ENCODE measurements around the gene GPR32.
"Not testable (repeated sequence)": the region's sequence is repeated elsewhere in the genome, so short reads cannot be mapped to it uniquely, and the experiment has no call there.

GPR32 gene

DNA sequence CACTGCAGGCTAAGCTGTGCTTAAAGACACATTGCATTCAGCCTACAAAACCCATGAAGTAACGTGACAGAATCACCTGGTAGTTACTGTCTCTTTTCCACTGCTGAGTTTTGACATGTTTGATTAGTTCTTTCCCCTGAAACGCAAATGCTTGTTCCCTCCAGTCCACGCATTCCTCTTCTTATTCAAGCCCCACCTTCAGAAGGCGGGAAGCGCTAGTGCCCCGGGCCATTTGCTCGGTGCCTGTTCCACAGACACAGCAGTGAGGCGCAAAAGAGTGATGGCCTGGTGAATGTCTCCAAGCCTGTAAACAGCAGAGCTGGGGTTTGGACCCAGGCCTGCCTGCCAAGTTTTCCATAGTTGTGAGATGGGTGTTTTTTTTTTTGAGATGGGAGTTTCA, 30.8 kb downstream of the GPR32 start:
- no peak for DNase-seq (ENCODE audit: low read depth in 2 of 2)

DNA sequence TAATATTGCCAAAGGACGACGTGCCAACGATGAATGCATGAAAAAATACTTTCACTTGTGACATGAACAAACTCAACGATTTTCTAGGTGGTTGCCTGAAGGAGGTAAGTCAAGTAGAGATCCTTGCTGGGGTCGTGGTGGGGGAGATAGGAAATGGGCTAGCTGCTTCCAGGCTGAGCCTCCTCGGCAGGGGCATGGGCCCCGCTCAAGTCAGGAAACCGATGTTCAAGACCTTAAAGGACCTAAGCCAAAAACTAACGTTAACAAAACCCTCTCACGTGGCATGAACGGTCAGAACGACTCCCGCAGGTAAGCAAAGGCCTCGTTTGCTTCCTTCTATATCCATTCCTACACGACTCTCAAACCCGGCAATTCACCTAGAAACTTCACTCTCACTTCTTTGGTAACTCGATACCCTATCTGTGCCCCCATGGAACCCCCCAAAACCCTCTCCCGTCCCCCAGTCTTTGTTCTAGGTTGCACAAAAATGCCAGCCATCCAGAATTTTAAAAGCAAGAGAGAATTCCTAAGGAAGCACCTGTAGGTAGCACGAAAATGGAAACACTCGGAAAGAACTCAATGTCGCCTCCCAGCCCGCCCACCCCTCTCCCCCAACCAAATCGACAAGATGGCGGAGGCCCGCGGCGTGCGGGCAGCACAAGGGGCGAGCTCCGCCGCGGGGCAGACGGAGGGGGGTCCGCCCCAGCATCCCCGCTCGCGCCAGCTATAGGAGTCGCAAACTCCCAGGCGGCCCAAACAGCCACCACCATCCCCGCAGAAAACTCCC, 33.6 kb downstream of the GPR32 start:
- no peak for DNase-seq (ENCODE audit: low read depth in 2 of 2)

DNA sequence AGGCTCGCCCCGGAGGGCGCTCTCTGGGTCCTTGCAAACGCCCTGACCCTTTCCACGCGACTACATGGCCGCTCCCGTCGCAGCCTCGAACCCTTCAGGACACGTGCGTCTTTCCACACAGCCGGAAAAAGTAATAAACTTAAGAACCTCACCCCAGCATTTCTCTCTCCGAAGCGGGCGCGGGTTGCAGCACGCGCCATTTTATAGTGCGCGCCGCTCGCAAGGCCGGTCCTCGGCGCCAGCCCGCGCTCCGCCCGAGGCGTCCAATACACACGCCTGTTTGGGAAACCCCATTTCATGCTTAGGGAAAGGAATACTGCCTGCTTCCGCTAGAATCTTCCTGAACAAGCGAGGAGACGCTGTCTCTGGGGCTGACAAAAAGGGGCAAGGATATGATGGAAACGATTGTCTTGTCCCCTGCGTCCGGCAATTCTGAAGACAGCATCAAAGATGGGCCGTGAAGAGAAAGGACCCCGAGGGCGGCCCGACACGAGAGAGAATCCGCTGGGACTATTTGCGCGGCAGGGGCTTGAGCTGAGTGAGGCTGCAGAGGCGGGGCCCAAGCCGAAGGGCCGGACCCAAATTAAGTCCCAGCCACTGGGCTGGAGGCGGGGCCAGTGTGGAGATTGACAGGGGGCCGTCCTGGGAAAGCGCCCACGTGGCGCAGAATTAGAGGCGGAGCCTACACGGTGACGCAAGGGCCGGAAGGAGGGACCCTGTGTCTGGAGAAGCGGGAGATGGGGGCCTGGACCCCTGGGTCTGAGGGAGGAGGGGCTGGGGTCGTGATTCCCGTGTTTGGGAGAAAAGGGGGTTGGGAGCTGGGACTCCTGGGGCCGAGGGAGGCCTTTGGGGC, 34.4 kb downstream of the GPR32 start:
- peak; percentile 90 to 95 for DNase-seq (ENCODE audit: low read depth in 2 of 2)

DNA sequence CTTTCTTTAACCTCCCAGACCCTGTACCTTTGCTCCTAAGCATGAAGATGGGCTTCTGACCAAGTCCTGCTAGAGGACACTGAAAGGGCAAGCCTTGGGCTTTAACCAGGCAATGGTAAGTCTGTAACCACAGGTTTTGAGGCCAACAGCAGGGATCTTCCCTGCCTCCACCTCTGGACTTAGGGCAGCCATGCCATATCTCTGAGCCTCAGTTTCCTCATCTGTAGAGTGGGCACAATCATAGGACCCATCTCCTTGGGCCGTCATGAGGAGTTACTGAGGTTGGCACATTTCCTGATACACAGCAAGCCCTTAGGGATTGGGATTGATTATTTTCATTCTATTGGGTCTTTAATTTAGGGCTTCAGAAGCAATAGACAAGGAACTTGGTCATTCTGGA, 38.6 kb downstream of the GPR32 start:
- DNase-seq (ENCODE audit: low read depth in 2 of 2) = no peak

DNA sequence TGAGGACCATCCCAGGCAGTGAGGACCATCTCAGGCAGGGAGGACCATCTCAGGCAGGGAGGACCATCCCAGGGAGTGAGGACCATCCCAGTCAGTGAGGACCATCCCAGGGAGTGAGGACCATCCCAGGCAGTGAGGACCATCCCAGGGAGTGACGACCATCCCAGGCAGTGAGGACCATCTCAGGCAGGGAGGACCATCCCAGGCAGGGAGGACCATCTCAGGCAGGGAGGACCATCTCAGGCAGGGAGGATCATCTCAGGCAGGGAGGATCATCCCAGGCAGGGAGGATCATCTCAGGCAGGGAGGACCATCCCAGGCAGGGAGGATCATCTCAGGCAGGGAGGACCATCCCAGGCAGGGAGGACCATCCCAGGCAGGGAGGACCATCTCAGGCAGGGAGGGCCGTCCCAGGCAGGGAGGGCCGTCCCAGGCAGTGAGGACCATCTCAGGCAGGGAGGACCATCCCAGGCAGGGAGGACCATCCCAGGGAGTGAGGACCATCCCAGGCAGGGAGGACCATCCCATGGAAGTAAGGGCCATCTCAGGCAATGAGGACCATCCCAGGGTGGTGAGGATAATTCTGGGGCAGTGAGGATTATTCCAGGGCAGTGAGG, 41.5 kb downstream of the GPR32 start:
- DNase-seq (ENCODE audit: low read depth in 2 of 2) = not testable (repeated sequence)

DNA sequence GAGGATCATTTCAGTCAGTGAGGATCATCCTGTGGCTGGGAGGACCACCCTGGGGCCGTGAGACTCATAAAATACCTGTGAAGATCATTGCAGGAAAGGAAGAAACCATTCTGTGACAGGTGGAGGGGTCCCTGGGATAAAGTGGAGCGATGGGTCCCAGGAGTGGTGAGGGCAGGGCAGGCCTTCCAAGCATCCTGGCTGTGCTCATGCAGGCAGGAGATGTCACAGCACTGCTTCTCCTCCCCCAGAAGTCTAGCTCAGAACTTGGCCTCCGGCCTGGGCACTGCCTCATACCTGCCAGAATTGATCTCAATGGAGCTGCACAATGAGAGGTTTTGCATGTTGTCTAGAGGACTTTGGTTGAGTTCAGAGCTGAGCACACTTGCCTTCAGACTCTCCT, 42.2 kb downstream of the GPR32 start:
- DNase-seq (ENCODE audit: low read depth in 2 of 2) = no peak

DNA sequence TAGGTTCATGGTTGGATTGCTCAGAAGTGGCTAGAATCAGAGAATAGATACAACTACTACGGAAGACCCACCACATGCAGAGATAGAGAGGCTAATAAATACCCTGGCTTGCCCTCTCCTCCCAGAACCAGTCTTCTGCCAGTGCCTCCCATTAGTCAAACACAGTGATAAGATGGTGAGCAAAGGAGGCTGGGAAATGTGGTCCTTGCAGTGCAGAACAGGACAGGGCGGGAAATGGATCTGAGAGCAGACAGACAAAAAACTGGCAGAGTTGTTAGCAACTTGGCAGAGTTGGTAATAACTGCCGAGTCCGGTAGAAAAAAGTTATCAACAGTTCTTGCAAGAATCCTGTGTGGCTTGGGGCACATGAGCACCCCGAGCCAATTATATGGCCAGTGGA, 44.6 kb downstream of the GPR32 start:
- DNase-seq (ENCODE audit: low read depth in 2 of 2) = no peak

DNA sequence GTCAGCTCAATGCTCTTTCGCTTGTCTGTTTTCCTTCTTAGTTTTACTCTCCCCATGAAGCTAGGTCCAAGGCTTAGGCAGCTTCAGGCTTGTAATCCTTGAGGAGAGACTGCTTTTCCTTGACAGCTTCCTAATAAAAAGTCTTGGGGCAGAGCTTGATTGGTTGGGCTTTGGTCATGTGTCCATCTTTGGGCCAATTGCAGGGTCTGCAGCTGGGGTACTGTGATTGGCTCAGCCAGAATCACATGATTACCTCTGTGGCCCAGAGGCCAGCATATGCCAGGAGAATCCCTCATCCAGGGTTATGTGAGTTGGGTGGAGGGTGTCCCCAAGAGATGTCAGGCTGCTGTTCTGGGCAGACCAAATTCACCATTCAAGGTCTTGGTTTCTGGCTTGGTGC, 45.2 kb downstream of the GPR32 start:
- no peak for DNase-seq (ENCODE audit: low read depth in 2 of 2)

DNA sequence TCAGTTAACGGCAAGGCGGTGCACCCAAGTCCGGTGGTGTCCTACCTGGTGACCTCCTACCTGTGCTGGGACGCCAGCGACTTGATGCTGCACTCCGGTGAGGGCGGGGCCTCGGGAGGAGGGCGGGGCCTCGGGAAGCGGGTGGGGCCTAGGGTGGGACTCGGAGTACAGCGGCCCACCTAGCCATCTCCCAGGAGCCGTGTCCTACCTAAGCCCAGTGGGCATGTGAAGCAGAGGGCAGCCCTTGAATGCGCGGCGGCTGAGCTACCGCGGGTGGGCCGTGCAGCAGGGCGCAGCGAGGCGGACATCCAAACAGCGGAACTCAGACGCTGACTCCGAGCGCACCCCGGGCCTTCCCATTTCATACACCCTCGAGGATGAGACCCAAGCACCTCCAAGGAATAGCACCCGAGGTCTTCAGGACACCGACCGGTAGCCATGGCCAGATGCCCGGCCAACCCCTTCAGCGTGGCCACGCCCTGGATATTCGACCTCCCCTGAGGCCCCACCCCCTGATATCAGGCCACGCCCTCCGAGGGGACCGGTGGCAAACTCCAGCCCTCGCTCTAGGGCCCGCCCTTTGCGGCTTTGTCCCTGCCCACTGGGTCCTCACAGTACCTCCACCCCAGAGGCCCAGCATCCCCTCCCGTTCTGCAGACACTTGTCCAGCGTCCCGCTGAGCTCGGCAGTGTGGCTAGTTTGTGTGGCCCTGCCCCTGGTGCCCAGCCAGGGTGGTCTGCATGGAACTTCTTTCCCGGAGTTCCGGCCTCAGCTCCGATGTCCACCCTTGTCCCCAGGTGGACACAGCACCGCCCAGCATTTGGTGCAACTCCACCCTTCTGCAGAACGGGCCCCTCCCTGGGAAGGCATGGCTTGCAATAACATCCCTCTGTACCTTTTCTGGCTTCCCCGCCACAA, 47.9 kb downstream of the GPR32 start:
- no peak for DNase-seq (ENCODE audit: low read depth in 2 of 2)

DNA sequence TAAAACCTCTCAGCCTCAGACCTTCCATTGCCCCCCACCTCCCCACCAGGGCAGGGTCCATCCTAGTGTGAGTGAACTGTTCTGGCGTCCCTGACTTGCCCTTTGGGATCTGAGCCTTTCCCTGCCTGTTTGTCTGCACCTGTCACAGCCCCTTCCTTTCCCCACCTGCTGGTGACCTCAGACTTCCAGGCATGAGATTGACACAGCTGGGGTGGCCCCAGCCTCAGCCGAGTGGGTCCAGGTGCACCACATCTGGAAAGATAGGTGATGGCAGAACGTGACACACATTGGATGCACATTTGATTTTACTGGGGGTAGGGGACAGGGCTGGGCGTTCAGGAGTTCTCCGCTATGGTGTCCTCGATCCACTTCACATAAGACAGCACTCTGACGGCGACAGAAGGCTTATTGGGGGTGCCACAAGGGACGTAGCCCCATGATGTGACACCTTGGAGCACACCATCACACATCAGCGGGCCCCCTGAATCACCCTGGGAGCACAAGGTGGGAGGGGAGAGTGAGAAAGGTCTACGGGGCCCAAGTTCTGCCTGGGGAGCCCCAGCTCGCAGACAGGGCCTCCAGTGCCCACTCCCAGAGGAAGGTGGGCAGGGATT, 48.7 kb downstream of the GPR32 start:
- DNase-seq (ENCODE audit: low read depth in 2 of 2) = no peak

DNA sequence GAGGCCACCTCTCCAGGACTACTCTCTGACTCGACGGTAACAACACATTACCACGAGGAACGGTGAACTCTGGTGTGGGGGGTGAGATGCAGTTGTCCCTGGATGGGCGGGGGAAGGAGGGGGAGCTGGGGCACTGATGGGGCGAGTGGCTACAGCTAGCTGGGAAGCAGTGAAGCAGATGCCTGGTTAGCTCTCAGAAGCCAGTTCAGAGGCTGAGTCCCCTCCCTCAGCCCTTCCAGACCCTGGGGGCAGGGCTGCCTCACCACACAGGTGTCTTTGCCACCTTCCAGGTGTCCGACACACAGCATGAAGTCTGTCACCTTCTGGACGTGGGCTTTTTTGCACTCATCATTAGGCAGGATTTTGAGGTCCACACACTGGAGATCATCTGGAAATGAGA, 49.4 kb downstream of the GPR32 start:
- DNase-seq (ENCODE audit: low read depth in 2 of 2) = no peak

DNA sequence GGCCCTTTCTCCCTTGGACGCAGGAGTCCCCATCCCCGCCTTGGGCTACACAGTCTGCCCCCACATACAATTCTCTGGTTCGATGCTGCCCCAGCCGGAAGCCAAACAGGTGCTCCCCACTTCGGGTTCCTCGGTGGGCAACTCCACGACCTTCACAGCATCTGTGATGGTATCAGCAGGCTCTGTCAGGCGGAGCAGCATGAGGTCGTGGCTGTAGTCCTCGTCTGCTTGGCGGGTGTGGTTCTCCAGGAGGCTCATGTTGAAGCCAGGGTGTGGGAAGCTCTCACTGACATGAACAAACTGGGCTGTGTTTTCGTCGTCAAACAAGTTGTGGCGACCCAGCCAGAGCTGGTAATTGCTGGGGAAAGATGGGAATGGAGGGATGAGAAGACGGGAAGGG, 49.8 kb downstream of the GPR32 start:
- no peak for DNase-seq (ENCODE audit: low read depth in 2 of 2)

DNA sequence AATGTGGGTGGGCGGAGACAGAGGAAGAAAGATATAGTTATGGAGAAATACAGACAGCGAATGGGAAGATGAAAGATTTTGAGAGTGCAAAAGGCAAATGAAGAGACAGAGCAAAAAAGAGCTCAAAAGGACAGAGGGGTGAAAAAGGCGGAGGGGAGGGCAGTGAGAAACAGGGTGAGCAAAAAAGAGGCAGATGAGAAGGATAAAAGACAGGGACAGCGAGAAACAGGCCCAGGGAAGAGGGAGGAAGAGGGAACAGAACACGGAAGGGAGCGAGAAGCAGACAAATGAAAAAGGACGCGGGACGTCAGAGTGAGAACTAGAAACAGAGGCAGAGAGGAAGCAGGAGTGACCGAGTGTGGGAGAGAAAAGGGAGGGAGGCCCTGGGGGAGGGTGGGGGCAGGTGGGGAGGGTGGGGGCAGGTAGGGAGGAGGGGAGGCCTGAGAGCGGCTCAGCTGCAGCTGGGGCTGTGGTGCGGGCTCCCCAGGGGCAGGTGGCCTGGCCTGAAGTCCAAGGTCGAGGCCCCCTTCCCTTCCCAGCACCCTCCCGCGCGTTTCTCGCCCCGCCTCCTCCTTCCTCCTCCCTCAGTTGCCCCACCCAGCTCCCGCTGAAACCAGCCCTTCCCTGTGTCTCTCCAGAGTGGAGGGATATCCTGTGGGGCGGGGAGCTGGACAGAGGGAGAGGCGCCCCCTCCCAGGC, 50.4 kb downstream of the GPR32 start:
- no peak for DNase-seq (ENCODE audit: low read depth in 2 of 2)

DNA sequence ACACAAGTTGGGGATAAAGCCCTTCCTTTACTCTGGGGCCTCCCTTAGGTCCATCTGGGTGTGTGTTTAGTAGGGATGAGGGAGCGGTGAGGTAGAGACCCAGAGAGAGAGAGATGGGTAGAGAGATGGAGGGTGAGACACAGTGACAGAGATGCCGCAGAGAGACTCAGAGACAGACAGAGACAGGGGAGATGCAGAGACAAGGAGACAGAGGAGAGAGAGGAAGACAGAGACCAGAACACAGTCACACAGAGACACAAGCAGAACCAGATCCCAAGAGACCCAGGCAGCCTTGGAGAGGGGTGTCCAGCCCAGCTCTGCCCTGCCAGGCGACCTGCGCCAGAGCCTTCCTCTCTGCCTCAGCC, 51.0 kb downstream of the GPR32 start:
- DNase-seq (ENCODE audit: low read depth in 2 of 2) = no peak

Measured in stimulated activated CD8-positive, alpha-beta memory T cell treated with anti-CD3 and anti-CD28 coated beads, Interleukin-2, amount 100 ng/mL, for 1 hour (primary cell).